ENCODE data around the gene SGK2.
"Not testable (repeated sequence)": the region's sequence is repeated elsewhere in the genome, so short reads cannot be mapped to it uniquely, and the experiment has no call there.

Gene SGK2

GRCh38 chr20:43590392-43591303 lies 31.8 kb downstream of the SGK2 start, which contains the start of gene IFT52:
IFT52 (plus strand) TSS chr20:43590937; CDS start chr20:43594699, 3,762 bp downstream.
- peak within 1 kb of the TSS; percentile 88 for H3K4me3 ChIP-seq (ENCODE audit: low read length)
- TF ChIP-seq CTCF (IDR thresholded peaks at IDR 0.05; ENCODE audit: insufficient read depth, low read depth, low read length, missing control alignments): no peak
- DNase-seq (ENCODE audit: low read depth): peak; percentile 96

GRCh38 chr20:43601960-43602359 lies 43.1 kb downstream of the SGK2 start:
- not testable (repeated sequence) for DNase-seq (ENCODE audit: low read depth); H3K4me3 ChIP-seq (ENCODE audit: low read length)

- no peak for DNase-seq (ENCODE audit: low read depth)
- no peak for TF ChIP-seq CTCF (IDR thresholded peaks at IDR 0.05; ENCODE audit: insufficient read depth, low read depth, low read length, missing control alignments)
These were observed 44.3 kb downstream of the SGK2 start for GRCh38 chr20:43603124-43603523.

GRCh38 chr20:43605715-43606114 lies 46.9 kb downstream of the SGK2 start:
- no peak for TF ChIP-seq CTCF (IDR thresholded peaks at IDR 0.05; ENCODE audit: insufficient read depth, low read depth, low read length, missing control alignments)
- no peak overlapping the region for H3K4me3 ChIP-seq (ENCODE audit: low read length)
- no peak for DNase-seq (ENCODE audit: low read depth)

More at GRCh38 chr20:43603124-43603523, 44.3 kb downstream of the SGK2 start:
- no peak overlapping the region for H3K4me3 ChIP-seq (ENCODE audit: low read length)

GRCh38 chr20:43607278-43607677 lies 48.5 kb downstream of the SGK2 start:
- not testable (repeated sequence) for H3K4me3 ChIP-seq (ENCODE audit: low read length); DNase-seq (ENCODE audit: low read depth)

GRCh38 chr20:43631598-43631997 lies 72.8 kb downstream of the SGK2 start:
- DNase-seq (ENCODE audit: low read depth): no peak
- no peak overlapping the region for H3K4me3 ChIP-seq (ENCODE audit: low read length)
- no peak for TF ChIP-seq CTCF (IDR thresholded peaks at IDR 0.05; ENCODE audit: insufficient read depth, low read depth, low read length, missing control alignments)
